Vagina (tissue), 2 donors: ENCODE data around the gene DCAF12. TPM values are rescaled to one million over a fixed set of nuclear protein-coding genes. Genes with fewer than 3 reads are reported as not detected.

Source experiments
- DNase-seq, 2 donors: peaks; one replicate each; pipeline ENCODE4 v3.0.0-alpha.2; 2017; ENCODE audit errors: extremely low spot score in 2 of 2
- H3K27ac ChIP-seq: fragments of 200-600 bp; sonication (generic); one replicate; pipeline ENCODE4 v1.5.1; 2019
- H3K27me3 ChIP-seq: fragments of 200-600 bp; sonication (generic); one replicate; pipeline ENCODE4 v1.5.1; 2019
- H3K36me3 ChIP-seq, 2 donors: fragments of 200-600 bp; sonication (generic); one replicate each; pipeline ENCODE4 v1.5.1; 2017 to 2019
- H3K4me1 ChIP-seq: fragments of 200-600 bp; sonication (generic); one replicate; pipeline ENCODE4 v1.5.1; 2019
- H3K4me3 ChIP-seq, 2 donors: fragments of 200-600 bp; sonication (generic); 1 replicate in 1 of 2; 2 replicates in 1 of 2; pipeline ENCODE4 v1.5.1; 2016 to 2019
- H3K9me3 ChIP-seq: fragments of 200-600 bp; sonication (generic); one replicate; pipeline ENCODE4 v1.5.1; 2019
- POLR2A ChIP-seq, 2 donors: fragments of 450-650 bp; IDR thresholded peaks; one replicate each; pipeline ENCODE4 v1.6.1; 2017; ENCODE audit warnings: antibody characterized with exemption in 2 of 2, mild to moderate bottlenecking in 2 of 2, moderate library complexity in 2 of 2
- POLR2AphosphoS5 ChIP-seq, 2 donors: sonication (generic); formaldehyde crosslinking; IDR thresholded peaks; one replicate each; pipeline ENCODE4 v1.9.0; 2017; ENCODE audit warnings: antibody characterized with exemption in 2 of 2, mild to moderate bottlenecking in 2 of 2, low read depth in 1 of 2; ENCODE audit not compliant: insufficient read depth in 1 of 2
- intact Hi-C: fragments of 100-400 bp; cut with DNase I; formaldehyde crosslinking; loops from one replicate; pipeline ENCODE4 v1.15.1; 2023
- total RNA-seq: library from RNA; depleted of rRNA; stranded (reverse); fragments of >200 nt; gene quantifications from one replicate; pipeline ENCODE4 v1.2.3, GENCODE V29; 2016
- TF ChIP-seq, protein P1 (sequence below), 3 experiments: fragments of 450-650 bp in 2 of 3; fragments of 200-600 bp in 1 of 3; sonication (generic) in 1 of 3; IDR thresholded peaks; one replicate each; pipeline ENCODE4 v1.5.1; 2017 to 2019; ENCODE audit warnings: antibody characterized with exemption in 3 of 3, mild to moderate bottlenecking in 2 of 3, moderate library complexity in 2 of 3

DCAF12 gene
- total RNA-seq, 1 donor from 2014 or later = 31.2 TPM

- H3K4me1 ChIP-seq = peaks cover 4% of the 10 kb centered on the region
- H3K27ac ChIP-seq = no peak overlapping the region
These were observed 36.9 kb upstream of the DCAF12 start for GRCh38 chr9:34163434-34163833.

DNA sequence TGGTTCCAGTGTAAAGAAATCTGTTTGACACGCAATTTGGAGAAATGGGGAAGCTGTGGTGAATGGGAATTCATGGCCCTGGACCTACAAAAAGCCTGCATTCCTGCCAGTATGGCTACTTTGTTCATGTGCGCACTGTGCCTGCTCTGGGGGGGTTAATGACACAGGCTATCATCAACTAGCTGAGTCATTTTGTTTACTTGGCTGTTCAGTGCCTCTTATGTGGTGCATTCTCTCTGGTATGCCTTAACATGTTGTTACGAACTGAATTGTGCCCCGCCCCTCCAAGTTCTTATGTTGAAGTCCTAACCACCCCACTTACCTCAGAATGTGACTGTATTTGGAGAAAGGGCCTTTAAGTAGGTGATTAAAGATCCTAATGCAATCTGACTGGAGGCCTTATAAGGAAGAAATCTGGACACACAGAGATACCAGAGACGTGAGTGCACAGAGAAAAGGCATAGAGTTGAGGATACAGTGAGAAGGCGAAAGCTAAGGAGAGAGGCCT is 31.9 kb upstream of the DCAF12 start:
- H3K27ac ChIP-seq = no peak overlapping the region
- no peak for DNase-seq
- peaks cover 4% of the 10 kb centered on the region for H3K4me1 ChIP-seq
- intact Hi-C loops = no loop called here
- H3K27me3 ChIP-seq = no peaks in the 10 kb centered on the region
- no peak overlapping the region for H3K4me3 ChIP-seq
- TF ChIP-seq, protein P1, sequence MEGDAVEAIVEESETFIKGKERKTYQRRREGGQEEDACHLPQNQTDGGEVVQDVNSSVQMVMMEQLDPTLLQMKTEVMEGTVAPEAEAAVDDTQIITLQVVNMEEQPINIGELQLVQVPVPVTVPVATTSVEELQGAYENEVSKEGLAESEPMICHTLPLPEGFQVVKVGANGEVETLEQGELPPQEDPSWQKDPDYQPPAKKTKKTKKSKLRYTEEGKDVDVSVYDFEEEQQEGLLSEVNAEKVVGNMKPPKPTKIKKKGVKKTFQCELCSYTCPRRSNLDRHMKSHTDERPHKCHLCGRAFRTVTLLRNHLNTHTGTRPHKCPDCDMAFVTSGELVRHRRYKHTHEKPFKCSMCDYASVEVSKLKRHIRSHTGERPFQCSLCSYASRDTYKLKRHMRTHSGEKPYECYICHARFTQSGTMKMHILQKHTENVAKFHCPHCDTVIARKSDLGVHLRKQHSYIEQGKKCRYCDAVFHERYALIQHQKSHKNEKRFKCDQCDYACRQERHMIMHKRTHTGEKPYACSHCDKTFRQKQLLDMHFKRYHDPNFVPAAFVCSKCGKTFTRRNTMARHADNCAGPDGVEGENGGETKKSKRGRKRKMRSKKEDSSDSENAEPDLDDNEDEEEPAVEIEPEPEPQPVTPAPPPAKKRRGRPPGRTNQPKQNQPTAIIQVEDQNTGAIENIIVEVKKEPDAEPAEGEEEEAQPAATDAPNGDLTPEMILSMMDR (IDR thresholded peaks at IDR 0.05) = no peak
- TF ChIP-seq POLR2AphosphoS5 (IDR thresholded peaks at IDR 0.05; ENCODE audit: insufficient read depth in 1 of 2, low read depth in 1 of 2) = no peak
- TF ChIP-seq POLR2A (IDR thresholded peaks at IDR 0.05) = no peak
- no peaks in the 10 kb centered on the region for H3K9me3 ChIP-seq
- H3K36me3 ChIP-seq = no peaks in the 10 kb centered on the region

More at GRCh38 chr9:34163434-34163833, 36.9 kb upstream of the DCAF12 start:
- intact Hi-C loops = no loop called here
- Histone ChIP-seq H3K36me3 (no peaks in the 10 kb centered on the region), H3K27me3 (no peaks in the 10 kb centered on the region), H3K4me3 (no peak overlapping the region), H3K9me3 (no peaks in the 10 kb centered on the region)
- TF ChIP-seq POLR2A (IDR thresholded peaks at IDR 0.05) (no peak), POLR2AphosphoS5 (IDR thresholded peaks at IDR 0.05; ENCODE audit: insufficient read depth in 1 of 2, low read depth in 1 of 2) (peak in 1 of 2 donors; percentile 69)
- no peak for DNase-seq

GRCh38 chr9:34157898-34158297 is 31.4 kb upstream of the DCAF12 start:
- Histone ChIP-seq H3K27ac (no peak overlapping the region), H3K4me1 (no peaks in the 10 kb centered on the region), H3K27me3 (no peaks in the 10 kb centered on the region), H3K36me3 (no peaks in the 10 kb centered on the region), H3K9me3 (no peaks in the 10 kb centered on the region), H3K4me3 (no peak overlapping the region)
- no peak for DNase-seq
- TF ChIP-seq POLR2AphosphoS5 (IDR thresholded peaks at IDR 0.05; ENCODE audit: insufficient read depth in 1 of 2, low read depth in 1 of 2) = no peak
- TF ChIP-seq, protein P1 (IDR thresholded peaks at IDR 0.05) = no peak
- no peak for TF ChIP-seq POLR2A (IDR thresholded peaks at IDR 0.05)
- intact Hi-C loops = no loop called here

GRCh38 chr9:34157318-34157717 is 30.8 kb upstream of the DCAF12 start:
- Histone ChIP-seq H3K4me1 (no peaks in the 10 kb centered on the region), H3K9me3 (no peaks in the 10 kb centered on the region), H3K27ac (no peak overlapping the region), H3K36me3 (no peaks in the 10 kb centered on the region), H3K4me3 (no peak overlapping the region), H3K27me3 (no peaks in the 10 kb centered on the region)
- TF ChIP-seq POLR2AphosphoS5 (IDR thresholded peaks at IDR 0.05; ENCODE audit: insufficient read depth in 1 of 2, low read depth in 1 of 2) (no peak), POLR2A (IDR thresholded peaks at IDR 0.05) (no peak)
- TF ChIP-seq, protein P1 (IDR thresholded peaks at IDR 0.05) = no peak
- intact Hi-C loops = no loop called here
- DNase-seq = no peak

DNA sequence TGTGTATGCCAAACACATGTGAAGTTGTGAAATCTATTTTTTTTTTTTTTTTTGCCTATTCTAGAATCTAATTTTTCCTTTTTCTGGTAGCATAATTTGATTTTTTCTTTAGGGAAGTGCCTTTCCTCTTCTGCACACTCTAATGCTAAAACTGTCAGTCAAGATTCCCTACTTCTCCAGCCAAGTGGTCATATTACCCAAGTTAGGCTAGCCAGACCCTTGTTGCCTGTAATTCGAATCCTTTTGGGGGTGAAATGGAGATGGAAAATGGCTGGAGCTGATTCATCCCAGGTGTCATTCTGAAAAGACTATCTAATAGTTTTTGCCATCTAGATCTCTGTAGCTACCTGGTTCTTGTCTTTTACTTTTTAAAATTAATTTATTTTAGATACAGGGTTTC is 27.6 kb upstream of the DCAF12 start:
- Histone ChIP-seq H3K4me3 (no peak overlapping the region), H3K9me3 (no peaks in the 10 kb centered on the region), H3K36me3 (no peaks in the 10 kb centered on the region), H3K4me1 (no peaks in the 10 kb centered on the region), H3K27me3 (no peaks in the 10 kb centered on the region), H3K27ac (no peak overlapping the region)
- TF ChIP-seq POLR2AphosphoS5 (IDR thresholded peaks at IDR 0.05; ENCODE audit: insufficient read depth in 1 of 2, low read depth in 1 of 2) = no peak
- TF ChIP-seq, protein P1 (IDR thresholded peaks at IDR 0.05) = no peak
- no peak for TF ChIP-seq POLR2A (IDR thresholded peaks at IDR 0.05)
- DNase-seq = no peak
- intact Hi-C loops = no loop called here
